B cell (primary cell): ENCODE results near the gene WWP2. TPM values are rescaled to one million over a fixed set of nuclear protein-coding genes. Genes with fewer than 3 reads are reported as not detected.

ENCODE experiments used
- ATAC-seq: fragments of 200-7000 bp; cut with Tn5 transposase; one replicate; pipeline ENCODE4 v1.10.0; 2021; ENCODE audit warnings: low read depth, mild to moderate bottlenecking, moderate number of reproducible peaks, moderate library complexity
- CTCF ChIA-PET: fragments of 350-600 bp; sonication (Branson Sonifier 250); formaldehyde crosslinking; loops from one replicate; lab custom pipeline; 2021; ENCODE audit warnings: antibody characterized with exemption, inconsistent platforms; lab: Charles Lee
- POLR2A ChIA-PET: fragments of 350-600 bp; sonication (Branson Sonifier 250); formaldehyde crosslinking; loops from one replicate; lab custom pipeline; 2021; ENCODE audit warnings: antibody characterized with exemption; lab: Charles Lee
- DNase-seq: peaks from one replicate; pipeline ENCODE4 v3.0.0; 2013
- H2AFZ ChIP-seq: 2 replicates; pipeline ENCODE4 v1.6.1; 2012; ENCODE audit warnings: mild to moderate bottlenecking, low read depth, low read length; ENCODE audit not compliant: insufficient read depth, poor library complexity, severe bottlenecking
- H3K27ac ChIP-seq, 2 donors: 1 replicate in 1 of 2; 2 replicates in 1 of 2; pipeline ENCODE4 v1.5.1; 2012 to 2013; ENCODE audit warnings: low read length in 2 of 2, mild to moderate bottlenecking in 2 of 2, moderate library complexity in 1 of 2
- H3K27me3 ChIP-seq, 4 experiments: fragments of 200-600 bp in 1 of 4; sonication (generic) in 1 of 4; replicated peaks in 1 of 4; 1 replicate in 2 of 4; 2 replicates in 2 of 4; pipeline versions ENCODE4 v1.6.1 to v1.7.0; 2013 to 2016; ENCODE audit warnings: low read length in 3 of 4, mild to moderate bottlenecking in 2 of 4, mixed read lengths in 1 of 4, moderate library complexity in 1 of 4; ENCODE audit not compliant: insufficient read depth in 4 of 4, control insufficient read depth in 3 of 4; ENCODE audit errors: control extremely low read depth in 1 of 4
- H3K36me3 ChIP-seq, 2 experiments: replicated peaks in 1 of 2; 1 replicate in 1 of 2; 2 replicates in 1 of 2; pipeline versions ENCODE4 v1.6.1 to v1.7.1; 2013; ENCODE audit warnings: low read length in 1 of 2; ENCODE audit not compliant: insufficient read depth in 2 of 2, control insufficient read depth in 1 of 2; ENCODE audit errors: control extremely low read depth in 1 of 2, extremely low read depth in 1 of 2
- H3K4me1 ChIP-seq, 2 donors: fragments of 200-600 bp in 1 of 2; sonication (generic) in 1 of 2; 1 replicate in 1 of 2; 2 replicates in 1 of 2; pipeline versions ENCODE4 v1.5.1 to v1.6.1; 2013 to 2017; ENCODE audit warnings: low read length in 2 of 2; ENCODE audit not compliant: control insufficient read depth in 2 of 2, insufficient read depth in 2 of 2
- H3K4me2 ChIP-seq: replicated peaks from 2 replicates; pipeline ENCODE3; 2012; ENCODE audit warnings: mild to moderate bottlenecking, low read depth, low read length; ENCODE audit not compliant: poor library complexity, severe bottlenecking
- H3K4me3 ChIP-seq, 5 experiments: fragments of 200-600 bp in 1 of 5; sonication (generic) in 1 of 5; 1 replicate in 3 of 5; 2 replicates in 2 of 5; pipeline versions ENCODE4 v1.5.1 to v1.7.0; 2011 to 2016; ENCODE audit warnings: low read length in 4 of 5, mild to moderate bottlenecking in 4 of 5, low read depth in 2 of 5, control low read depth in 1 of 5, moderate library complexity in 1 of 5; ENCODE audit not compliant: insufficient read depth in 1 of 5; ENCODE audit errors: control extremely low read depth in 1 of 5, extremely low read depth in 1 of 5
- H3K79me2 ChIP-seq: fragments of 200-600 bp; sonication (generic); one replicate; pipeline ENCODE4 v1.6.0; 2016; ENCODE audit warnings: low read length; ENCODE audit not compliant: control insufficient read depth, insufficient read depth
- H3K9ac ChIP-seq: fragments of 200-600 bp; sonication (generic); 2 replicates; pipeline ENCODE4 v1.6.1; 2017; ENCODE audit warnings: mild to moderate bottlenecking, low read length, moderate library complexity
- H3K9me3 ChIP-seq, 3 donors: one replicate each; pipeline versions ENCODE4 v1.6.1 to v1.7.1; 2013; ENCODE audit warnings: low read length in 2 of 3; ENCODE audit not compliant: control insufficient read depth in 2 of 3, insufficient read depth in 1 of 3; ENCODE audit errors: control extremely low read depth in 1 of 3
- H4K20me1 ChIP-seq: 2 replicates; pipeline ENCODE4 v1.6.0; 2012; ENCODE audit warnings: mild to moderate bottlenecking, low read length; ENCODE audit not compliant: insufficient read depth, control insufficient read depth, poor library complexity, severe bottlenecking
- H3K27ac Mint-ChIP-seq: one replicate; pipeline ENCODE4 v1.8.0; 2021; ENCODE audit warnings: mixed read lengths
- H3K27me3 Mint-ChIP-seq: one replicate; pipeline ENCODE4 v1.8.0; 2021; ENCODE audit warnings: mixed read lengths
- H3K4me1 Mint-ChIP-seq: one replicate; pipeline ENCODE4 v1.8.0; 2021; ENCODE audit warnings: mixed read lengths
- H3K4me3 Mint-ChIP-seq: one replicate; pipeline ENCODE4 v1.8.0; 2021; ENCODE audit warnings: mixed read lengths
- H3K9me3 Mint-ChIP-seq: one replicate; pipeline ENCODE4 v1.8.0; 2022; ENCODE audit warnings: mixed read lengths; ENCODE audit not compliant: insufficient read depth
- CTCF ChIP-seq: fragments of 200-600 bp; IDR thresholded peaks from one replicate; pipeline ENCODE4 v1.8.0; 2022; ENCODE audit warnings: antibody characterized with exemption, mild to moderate bottlenecking
- EZH2 ChIP-seq: IDR thresholded peaks from 2 replicates; pipeline ENCODE4 v1.6.1; 2012; ENCODE audit warnings: borderline replicate concordance, low read depth, mild to moderate bottlenecking, moderate library complexity, low read length; ENCODE audit not compliant: insufficient read depth, poor library complexity, severe bottlenecking
- WGBS: methylation state at CpG from one replicate; pipeline ENCODE4 v1.1.5; 2013; ENCODE audit warnings: missing lambda C conversion rate; ENCODE audit not compliant: insufficient coverage; 5-methylcytosine and 5-hydroxymethylcytosine counted together
- intact Hi-C: fragments of 100-400 bp; cut with micrococcal nuclease; formaldehyde crosslinking; loops from one replicate; pipeline ENCODE4 v1.10.0; 2022
- polyA plus RNA-seq: library from polyadenylated mRNA; depleted of rRNA; stranded (reverse); fragments of >200 nt; gene quantifications from 2 replicates; pipeline ENCODE4 v1.2.3, GENCODE V29; 2012
- total RNA-seq, 2 donors: library from RNA; stranded (reverse); fragments of 120-200 nt in 1 of 2; gene quantifications; 1 replicate in 1 of 2; 2 replicates in 1 of 2; pipeline versions ENCODE4 v1.2.3 to v1.2.4, GENCODE V29; 2013 to 2022

Gene WWP2
- total and polyA plus RNA-seq, 2 donors (not counting 1 experiment from before 2014, with no cell fraction given), result 33.4 to 105 TPM

GRCh38 chr16:69935740-69936139 lies 173.6 kb downstream of the WWP2 start:
- H3K27me3 ChIP-seq, result no peaks in the 10 kb centered on the region
- H3K4me3 Mint-ChIP-seq, result no peak overlapping the region
- POLR2A ChIA-PET, result no interaction called here
- no peaks in the 10 kb centered on the region for H3K9me3 Mint-ChIP-seq
- TF ChIP-seq EZH2 (no peak), CTCF (no peak)
- H3K9me3 ChIP-seq, result no peaks in the 10 kb centered on the region
- no peak overlapping the region for H3K4me3 ChIP-seq
- no peak overlapping the region for H3K27ac Mint-ChIP-seq
- WGBS, result 96% methylated on average over 10 of the region's 10 CpGs
- no peaks in the 10 kb centered on the region for H4K20me1 ChIP-seq
- H3K79me2 ChIP-seq, result no peaks in the 10 kb centered on the region
- H3K27ac ChIP-seq, result no peak overlapping the region
- no peak for DNase-seq
- CTCF ChIA-PET, result interaction anchor here (1.4 kb wide), 1 partner anchor 8 kb away, joined by 3 read pairs; no protein-coding TSS in a partner anchor
- H3K4me2 ChIP-seq, result no peak overlapping the region
- H3K4me1 Mint-ChIP-seq, result no peaks in the 10 kb centered on the region
- no peak overlapping the region for H2AFZ ChIP-seq
- no peaks in the 10 kb centered on the region for H3K4me1 ChIP-seq
- intact Hi-C loops, result no loop called here
- no peak overlapping the region for H3K9ac ChIP-seq
- H3K36me3 ChIP-seq, result peaks cover 1 to 97% of the 10 kb centered on the region in 2 experiments
- no peak for ATAC-seq
- no peaks in the 10 kb centered on the region for H3K27me3 Mint-ChIP-seq

GRCh38 chr16:69936252-69936651 lies 174.1 kb downstream of the WWP2 start:
- Mint-ChIP-seq H3K9me3 (no peaks in the 10 kb centered on the region), H3K27me3 (no peaks in the 10 kb centered on the region), H3K4me1 (no peaks in the 10 kb centered on the region), H3K4me3 (no peak overlapping the region), H3K27ac (no peak overlapping the region)
- POLR2A ChIA-PET, result no interaction called here
- CTCF ChIA-PET, result interaction anchor here (1.4 kb wide), 1 partner anchor 8 kb away, joined by 3 read pairs; no protein-coding TSS in a partner anchor
- H3K4me2 ChIP-seq, result no peak overlapping the region
- H3K27me3 ChIP-seq, result no peaks in the 10 kb centered on the region
- TF ChIP-seq EZH2 (no peak), CTCF (no peak)
- H4K20me1 ChIP-seq, result no peaks in the 10 kb centered on the region
- intact Hi-C loops, result no loop called here
- WGBS, result 95% methylated on average over 16 of the region's 16 CpGs
- no peaks in the 10 kb centered on the region for H3K4me1 ChIP-seq
- H3K79me2 ChIP-seq, result no peaks in the 10 kb centered on the region
- peaks cover 1 to 97% of the 10 kb centered on the region in 2 experiments for H3K36me3 ChIP-seq
- H3K4me3 ChIP-seq, result no peak overlapping the region
- no peak overlapping the region for H2AFZ ChIP-seq
- H3K9ac ChIP-seq, result no peak overlapping the region
- DNase-seq (no peak), ATAC-seq (no peak)
- no peak overlapping the region for H3K27ac ChIP-seq
- no peaks in the 10 kb centered on the region for H3K9me3 ChIP-seq
